Stimulated activated CD4-positive, alpha-beta T cell treated with anti-CD3 and anti-CD28 coated beads, Interleukin-2, amount 100 ng/mL, for 24 hours (primary cell): ENCODE results near the gene PPP3CB.
A peak's percentile ranks its signal among the peaks of the same experiment; 100 is the strongest.

Experiments used
- DNase-seq, 2 donors: peaks; one replicate each; pipeline ENCODE4 v3.0.0-alpha.2; 2020

The PPP3CB gene

DNA sequence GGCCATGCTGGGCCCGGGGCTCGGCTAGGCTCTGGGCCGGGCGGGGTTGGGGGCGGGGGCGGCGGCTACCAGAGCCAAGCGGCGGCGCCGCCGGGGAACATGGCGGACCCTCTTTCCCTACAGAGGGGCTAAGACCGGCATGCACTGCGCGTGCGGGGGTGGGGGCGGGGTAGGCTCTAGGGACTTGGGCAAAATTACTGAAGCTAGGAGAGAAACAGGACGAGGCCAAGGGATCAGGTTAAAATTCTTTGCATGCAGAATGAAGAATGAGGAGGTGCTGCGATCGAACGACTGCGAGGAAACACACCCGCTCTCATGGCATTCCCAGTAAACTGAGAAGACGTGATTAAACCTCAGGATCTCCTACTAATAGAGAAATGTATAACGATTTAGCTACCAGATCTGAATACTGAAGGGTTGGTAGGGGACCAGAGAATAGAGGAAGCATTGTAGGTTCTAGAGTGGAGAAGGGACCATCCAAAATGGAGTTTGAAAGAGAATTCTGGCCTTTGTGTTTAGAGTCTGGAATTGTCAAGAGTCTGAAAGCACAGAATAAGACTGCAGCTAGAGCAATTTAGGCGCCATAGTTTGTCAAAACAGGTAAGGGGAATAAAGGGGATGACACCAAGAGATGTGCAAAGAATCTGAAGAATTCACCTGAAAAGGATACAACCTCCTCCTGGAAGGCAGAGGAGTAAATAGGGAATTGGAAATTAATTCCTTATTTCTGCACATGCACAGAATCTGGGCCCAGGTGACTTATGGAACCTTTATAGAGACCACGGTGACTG, at the start of gene PPP3CB:
Gene PPP3CB, minus strand, starts transcription at position 141 of the 791 bp plus-strand sequence. Its CDS starts 135 bp downstream, at position 6.
- peak; percentile 90 to 91 for DNase-seq

DNA sequence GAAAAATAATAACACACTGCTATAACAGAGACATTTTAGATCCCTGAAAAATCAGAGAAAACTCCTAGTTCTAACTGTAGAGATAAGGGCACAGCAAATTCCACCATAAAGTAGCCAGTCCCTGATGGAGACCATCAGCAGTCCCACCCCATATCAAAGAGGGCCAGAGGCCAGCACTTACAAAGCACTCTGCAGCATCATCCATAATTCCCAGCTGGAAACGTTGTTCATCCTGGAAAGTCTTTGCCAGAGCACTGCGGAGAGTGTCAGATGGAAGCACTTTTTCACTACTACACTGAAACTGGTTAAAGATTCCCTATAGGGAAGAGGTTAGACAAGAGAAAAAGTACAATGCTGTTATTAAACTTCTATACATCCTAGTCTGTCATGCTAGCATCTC, 49.5 kb upstream of the PPP3CB start:
- DNase-seq: no peak

DNA sequence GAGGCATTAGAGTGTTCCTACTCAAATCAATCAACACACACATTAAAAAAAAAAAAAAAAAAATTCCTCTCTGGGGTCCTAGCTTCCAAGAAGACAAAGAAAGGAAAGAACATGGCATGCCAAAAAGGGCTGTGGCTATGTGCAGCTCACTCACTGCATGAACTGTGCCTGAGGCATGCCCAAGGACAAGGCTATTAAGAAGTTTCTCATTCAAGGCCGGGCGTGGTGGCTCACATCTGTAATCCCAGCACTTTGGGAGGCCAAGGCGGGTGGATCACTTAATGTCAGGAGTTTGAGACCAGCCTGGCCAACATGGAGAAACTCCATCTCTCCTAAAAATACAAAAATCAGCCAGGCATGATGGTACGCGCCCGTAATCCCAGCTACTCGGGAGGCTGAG, 41.9 kb upstream of the PPP3CB start:
- no peak for DNase-seq

DNA sequence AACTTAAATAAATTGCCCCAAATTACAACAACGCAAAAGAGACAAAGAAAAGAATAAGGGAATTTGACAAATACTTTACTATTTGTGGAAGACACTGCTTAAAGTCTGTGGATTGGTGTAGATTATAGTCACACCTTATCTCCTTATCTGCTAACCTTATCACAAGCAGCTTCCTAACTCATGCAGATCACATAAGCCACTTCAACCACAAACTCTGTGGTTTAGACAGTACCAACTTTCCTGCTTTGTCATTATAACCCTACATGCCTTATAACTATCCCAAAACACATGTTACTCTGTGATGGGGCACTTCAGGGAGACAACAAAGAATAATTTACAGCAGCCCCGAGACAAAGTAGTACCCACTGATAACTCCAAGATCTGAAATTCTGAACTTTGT, 41.5 kb upstream of the PPP3CB start:
- DNase-seq: no peak

DNA sequence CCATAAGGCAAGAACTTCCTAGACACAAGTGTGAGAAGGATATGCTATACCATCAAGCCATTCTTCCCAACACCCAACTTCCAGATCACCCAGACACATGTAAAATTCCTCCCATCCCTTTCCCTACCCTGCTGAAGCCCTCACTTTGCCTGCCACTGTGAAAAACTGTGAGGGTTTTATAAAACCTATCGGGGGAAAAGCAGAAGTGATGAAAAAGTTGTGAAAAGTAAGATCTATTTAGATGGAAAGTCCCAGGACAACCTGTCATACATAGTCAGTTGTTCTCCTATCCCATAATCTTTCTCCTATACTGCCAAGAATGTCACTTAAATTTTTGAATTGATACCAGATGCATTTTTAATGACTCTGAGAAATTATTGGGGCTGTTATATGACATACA, 39.0 kb upstream of the PPP3CB start:
- DNase-seq: no peak

DNA sequence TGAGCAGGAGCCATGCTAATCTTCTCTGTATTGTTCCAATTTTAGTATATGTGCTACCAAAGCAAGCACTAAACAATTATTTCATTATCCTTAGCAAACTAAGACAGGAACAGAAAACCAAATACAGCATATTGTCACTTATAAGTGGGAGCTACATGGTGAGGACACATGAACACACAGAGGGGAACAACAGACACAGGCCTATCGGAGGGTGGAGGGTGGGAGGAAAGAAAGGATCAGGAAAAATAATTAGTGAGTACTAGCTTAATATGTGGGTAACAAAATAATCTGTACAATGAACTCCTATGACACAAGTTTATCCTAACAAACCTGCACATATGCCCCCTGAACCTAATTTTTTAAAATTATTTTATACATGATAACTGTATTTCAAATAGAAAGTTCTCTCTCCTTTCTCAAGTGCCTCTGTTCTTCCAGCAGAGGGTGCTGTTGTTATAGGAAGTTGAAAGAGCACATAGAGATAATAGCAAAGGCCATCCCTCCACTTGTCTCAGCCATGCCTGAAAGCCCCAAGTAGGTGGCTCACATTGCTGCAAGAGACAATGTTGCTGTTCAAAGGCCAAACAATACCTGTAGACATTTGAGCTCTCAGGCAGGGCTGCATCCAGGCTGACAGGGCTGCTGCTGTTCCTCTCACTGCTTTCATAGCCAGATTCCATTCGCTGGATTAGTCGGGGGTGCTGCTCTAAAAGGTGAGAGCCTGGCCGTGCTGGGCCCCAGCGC, 33.4 kb upstream of the PPP3CB start:
- peak; percentile 17 to 43 for DNase-seq

DNA sequence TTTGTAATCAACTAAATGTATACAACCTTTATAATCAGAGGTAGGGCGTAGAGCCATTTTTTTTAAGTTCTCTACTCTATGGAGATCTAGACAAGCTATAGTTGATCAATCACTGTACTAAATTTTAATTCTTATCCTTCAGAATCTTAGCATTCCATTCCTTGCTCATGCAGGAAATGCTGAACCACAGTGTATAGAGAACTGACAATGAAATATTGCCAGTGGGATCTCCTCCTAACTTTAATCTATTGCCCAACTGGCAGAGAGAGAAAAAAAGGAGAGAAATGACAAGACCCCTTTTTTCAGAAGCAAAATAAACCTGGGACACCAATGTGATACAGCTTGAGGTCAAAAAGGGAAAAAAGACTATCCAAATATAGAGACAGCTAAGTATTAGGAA, 26.4 kb upstream of the PPP3CB start:
- DNase-seq: no peak

DNA sequence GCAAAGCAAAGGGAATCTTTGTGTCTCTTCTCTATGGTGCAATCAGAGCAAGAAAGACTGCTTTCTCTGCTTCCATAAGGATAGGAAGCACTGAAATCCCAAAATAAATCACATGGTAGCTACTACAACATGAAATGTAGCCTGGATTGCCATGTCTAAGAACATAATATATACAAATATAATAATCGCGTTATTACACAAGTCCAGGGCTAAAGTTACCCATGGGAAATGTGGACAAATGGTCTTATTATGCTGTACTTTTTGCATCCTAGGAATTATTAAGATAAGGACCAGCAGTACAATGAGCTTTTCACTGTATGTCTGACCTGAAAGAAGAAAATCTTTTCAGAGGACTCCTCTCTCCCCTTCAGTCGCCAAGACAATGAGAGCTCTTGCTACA, 23.5 kb upstream of the PPP3CB start:
- no peak for DNase-seq

DNA sequence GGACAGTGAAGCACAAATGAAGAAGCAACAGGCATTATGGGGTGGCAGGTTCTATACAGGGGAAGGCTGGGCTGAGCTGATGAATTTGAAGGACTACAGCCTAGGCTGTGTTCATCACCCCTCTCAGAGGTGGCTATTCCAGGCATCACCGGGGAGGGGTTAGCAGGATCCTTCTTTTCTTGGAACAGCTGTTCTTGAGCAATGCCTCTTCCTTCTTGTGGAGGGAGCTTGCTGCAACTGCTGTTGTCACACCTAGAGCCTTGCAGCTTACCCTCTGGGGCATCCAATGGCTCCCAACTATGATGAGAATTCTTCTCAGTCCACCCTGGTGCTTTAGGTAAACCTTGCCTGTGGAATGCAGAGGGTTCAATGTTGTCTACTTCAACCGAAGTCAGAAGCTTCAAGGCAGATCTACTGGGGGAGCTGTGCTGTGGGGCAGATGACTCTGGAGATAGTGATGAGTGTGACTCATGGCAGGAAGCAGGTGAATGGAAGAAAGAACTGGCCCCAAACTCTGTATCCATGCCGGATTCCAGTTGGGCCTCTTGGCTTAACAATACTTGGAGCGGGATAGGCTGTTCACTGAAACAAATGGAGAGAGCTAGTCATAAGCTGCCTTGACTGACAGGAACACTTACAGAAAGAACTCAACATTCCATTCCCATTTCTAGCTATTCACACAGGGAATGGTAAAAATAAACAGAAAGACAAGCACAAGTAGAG, 21.5 kb upstream of the PPP3CB start:
- DNase-seq: no peak

DNA sequence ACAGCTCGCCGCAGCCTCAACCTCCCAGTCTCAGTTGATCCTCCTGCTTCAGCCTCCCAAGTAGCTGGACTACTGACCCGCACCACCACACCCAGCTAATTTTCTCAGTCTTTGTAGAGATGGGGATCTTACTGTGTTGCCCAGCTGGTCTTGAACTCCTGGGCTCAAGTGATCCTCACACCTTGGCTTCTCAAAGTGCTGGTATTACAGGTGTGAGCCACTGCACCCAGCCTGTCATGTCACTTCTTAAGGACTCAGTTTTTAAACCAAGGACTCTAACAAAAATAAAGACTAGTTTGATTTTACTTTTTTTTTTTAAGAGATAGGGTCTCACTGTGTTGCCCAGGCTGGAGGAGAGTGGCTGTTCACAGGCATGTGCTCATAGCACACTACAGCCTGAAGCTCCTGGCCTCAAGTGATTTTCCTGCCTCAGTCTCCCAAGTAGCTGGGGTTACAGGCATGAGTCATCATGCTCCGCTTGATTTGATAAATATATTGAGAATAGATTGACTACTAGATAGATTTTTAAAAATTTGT, 16.5 kb upstream of the PPP3CB start:
- no peak for DNase-seq

DNA sequence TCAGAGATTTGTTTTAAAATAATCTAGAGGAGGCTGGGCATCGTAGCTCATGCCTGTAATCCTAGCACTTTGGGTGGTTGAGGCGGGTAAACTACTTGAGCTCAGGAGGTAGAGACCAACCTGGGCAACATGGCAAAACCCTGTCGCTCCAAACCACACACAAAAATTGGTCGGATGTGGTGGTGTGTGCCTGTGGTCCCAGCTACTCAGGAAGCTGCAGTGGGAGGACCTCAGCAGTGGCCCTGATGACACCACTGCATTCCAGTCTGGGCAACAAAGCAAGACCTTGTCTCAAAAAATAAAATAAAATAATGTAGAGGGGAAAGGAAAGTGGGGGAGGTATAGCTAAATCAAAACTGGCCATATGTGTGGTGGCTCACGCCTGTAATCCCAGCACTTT, 13.9 kb upstream of the PPP3CB start:
- no peak for DNase-seq

DNA sequence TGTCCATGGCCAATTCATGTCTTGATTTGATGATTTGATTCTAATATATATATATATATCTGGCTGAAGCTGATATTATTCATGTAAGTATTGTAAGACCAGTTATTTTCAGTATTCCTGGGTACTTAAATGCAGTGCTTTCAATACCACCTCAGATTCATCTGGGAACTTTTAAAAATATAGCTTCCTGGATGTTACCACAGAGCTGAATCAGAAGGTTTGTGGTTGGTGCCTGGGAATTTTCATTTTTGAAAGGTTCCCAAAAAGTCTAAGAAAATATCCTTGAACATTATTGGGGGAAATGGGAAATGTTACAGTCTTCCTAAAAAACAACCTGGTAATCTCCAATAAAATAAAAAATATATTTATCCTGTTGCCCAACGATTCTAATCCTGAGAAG, 10.7 kb upstream of the PPP3CB start:
- no peak for DNase-seq

- DNase-seq: no peak
Observed at GRCh38 chr10:73506074-73506473, 10.2 kb upstream of the PPP3CB start.

DNA sequence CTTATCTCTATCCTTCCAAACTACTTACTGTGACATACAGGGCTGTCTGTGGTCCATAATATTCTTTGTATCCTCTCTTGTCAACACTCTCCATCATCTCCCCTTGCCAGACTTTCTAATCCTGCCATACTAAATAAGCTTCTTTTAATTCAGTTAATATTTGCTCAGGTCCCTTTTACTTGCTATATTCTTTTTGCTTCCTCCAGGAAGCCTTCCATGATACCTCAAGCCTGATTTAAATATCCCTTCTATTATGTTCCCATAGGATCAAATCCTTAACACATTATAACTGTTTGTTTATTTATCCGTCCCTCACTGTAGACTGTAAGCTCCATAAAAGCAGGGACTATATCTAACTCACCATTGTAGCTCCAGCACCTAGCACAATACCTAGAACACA, 7.2 kb upstream of the PPP3CB start:
- DNase-seq: no peak

DNA sequence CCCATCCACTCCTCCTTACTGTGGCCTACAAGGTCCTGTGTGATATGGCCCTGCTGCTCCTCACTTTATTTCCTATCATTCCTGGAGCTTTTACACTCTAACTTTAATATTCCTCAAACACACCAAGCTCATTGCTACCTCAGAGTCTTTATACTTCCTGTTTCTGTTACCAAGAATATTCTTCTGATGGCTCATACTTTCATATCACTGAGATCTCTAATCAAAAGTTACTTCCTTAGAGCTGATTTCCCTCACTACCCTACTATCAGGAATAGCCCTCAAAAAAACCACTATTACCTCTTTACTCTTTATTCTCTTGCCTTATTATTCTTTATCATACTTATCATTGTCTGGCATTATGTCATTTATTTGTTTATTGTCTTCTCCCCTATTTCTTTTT, 5.8 kb upstream of the PPP3CB start:
- DNase-seq: no peak

DNA sequence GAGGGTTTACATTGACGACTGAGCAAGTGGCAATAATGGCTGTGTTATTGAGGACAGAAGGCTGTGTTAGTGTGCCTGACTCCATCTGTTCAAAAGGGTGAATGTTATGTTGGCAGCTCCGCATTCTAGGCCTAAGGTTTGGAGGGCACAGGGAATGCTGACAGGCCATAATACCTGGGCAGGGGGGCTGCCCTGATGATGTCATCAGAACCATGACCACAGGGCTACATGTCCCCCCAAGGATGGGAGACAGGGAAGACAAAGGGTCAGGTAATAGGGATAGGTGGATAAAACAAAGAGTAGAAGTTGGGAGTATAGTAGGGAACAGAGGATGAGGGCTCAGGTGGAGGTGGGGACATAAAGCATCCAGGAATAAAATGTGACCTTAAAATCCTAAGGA, 1.8 kb upstream of the PPP3CB start:
- DNase-seq: no peak

GRCh38 chr10:73495226-73495883, 469 bp downstream of the PPP3CB start:
- DNase-seq: peak; percentile 87 to 89

DNA sequence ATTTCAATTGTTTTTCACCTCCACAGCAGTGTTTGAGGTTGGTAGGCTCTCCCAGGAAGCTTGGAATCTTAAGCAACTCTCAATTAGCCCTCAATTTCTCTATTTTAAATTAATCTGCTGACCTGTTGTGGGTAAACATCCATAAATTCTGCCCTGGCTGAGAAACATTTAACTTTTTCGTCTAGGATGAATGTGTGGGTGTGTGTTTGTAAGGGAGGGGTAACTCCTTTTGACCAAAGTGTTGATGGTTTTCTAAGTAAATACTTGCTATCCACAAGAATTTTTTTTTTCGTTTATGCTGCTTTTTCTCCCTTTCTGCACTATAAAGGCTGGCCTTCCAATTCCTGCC, 973 bp downstream of the PPP3CB start:
- DNase-seq: no peak

DNA sequence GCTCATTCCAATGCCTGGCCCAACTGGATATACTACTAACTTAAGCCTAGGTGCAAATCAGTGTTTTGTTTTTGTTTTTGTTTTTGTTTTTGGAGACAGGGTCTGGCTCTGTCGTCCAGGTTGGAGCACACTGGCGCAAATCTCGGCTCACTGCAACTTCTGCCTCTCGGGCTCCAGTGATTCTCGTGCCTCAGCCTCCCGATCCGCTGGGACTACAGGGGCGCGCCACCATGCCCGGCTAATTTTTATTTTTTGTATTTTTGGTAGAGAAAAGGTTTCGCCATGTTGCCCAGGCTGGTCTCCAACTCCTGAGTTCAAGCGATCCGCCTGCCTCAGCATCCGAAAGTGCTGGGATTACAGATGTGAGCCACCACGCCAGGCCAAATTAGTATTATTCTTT, 1.6 kb downstream of the PPP3CB start:
- no peak for DNase-seq

DNA sequence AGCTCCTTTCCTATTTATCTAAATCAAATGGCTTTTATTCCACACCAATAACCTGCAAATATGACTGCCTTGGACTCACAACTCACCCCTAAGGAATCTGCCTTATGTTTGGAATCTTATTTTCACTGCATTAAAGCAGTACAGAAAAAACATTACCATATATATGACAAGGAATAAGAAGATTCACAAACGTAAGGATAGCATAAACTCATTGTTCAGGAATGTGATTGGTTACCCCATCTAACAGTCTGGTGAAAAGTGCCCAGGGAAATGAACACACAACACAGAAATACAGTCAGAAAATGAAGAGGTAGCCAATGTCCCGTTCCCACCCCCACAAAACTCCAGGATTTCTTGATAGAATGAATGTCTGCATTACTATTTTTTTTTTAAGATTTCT, 2.0 kb downstream of the PPP3CB start:
- no peak for DNase-seq

DNA sequence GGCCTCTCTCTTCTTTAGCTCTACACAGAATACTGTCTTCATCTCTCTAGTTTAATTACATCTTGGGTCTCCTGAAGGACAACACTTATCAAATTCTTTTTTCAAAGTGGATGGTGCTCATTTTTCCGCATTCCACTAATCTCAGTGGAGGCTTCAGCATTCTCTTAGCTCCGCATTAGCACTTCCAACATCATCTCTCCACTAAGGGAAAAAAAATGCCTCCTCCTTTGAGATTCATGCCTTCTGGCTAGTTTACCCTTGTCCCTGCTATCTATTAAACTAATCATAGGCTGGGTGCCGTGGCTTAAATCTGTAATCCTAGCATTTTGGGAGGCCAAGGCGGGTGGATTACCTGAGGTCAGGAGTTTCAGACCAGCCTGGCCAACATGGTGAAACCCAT, 9.2 kb downstream of the PPP3CB start:
- no peak for DNase-seq

- DNase-seq: no peak
Observed at GRCh38 chr10:73485320-73485719, 10.5 kb downstream of the PPP3CB start.

DNA sequence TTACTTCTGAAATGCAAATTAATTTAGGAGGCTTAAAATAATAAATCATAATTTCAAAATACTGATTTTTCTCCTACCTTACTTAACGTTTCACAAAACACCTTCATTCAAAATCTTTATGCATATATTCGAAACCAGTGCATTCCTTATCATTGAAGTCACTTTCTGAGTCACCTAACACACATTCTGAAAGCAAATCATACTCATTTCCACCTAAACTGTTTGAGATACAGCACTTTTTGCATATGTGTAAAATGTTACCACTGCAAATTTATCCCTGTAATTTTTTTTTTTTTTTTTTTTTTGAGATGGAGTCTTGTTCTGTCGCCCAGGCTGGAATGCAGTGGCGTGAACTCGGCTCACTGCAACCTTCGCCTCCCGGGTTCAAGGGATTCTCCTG, 15.7 kb downstream of the PPP3CB start:
- no peak for DNase-seq
